ENCODE measurements around the gene POLR3B. TPM values are rescaled to one million over a fixed set of nuclear protein-coding genes. Genes with fewer than 3 reads are reported as not detected.

POLR3B gene
- polyA plus RNA-seq, 1 donor (not counting 4 experiments of a cell fraction or from before 2014, with no cell fraction given), result 13.9 TPM

- no peak for DNase-seq (ENCODE audit: low read depth, low spot score)
Measured at GRCh38 chr12:106522708-106523107, 165.2 kb downstream of the POLR3B start.

GRCh38 chr12:106527356-106527755 is 169.8 kb downstream of the POLR3B start:
- DNase-seq (ENCODE audit: low read depth, low spot score) (no peak), FAIRE-seq (no peak)
- Histone ChIP-seq H3K4me3 (ENCODE audit: control insufficient read depth in 2 of 3, extremely low read depth in 1 of 3, insufficient read depth in 2 of 3, low read depth in 1 of 3, low read length in 3 of 3) (no peak overlapping the region), H3K9me3 (ENCODE audit: control insufficient read depth, low read depth, low read length) (no peaks in the 10 kb centered on the region), H3K4me2 (ENCODE audit: control insufficient read depth, extremely low read depth, insufficient read depth, low read depth, low read length) (no peak overlapping the region), H3K4me1 (ENCODE audit: control insufficient read depth, extremely low read depth, insufficient read depth, low read length) (no peaks in the 10 kb centered on the region), H4K20me1 (ENCODE audit: control insufficient read depth, extremely low read depth, insufficient read depth, low read length) (no peaks in the 10 kb centered on the region), H3K27me3 (ENCODE audit: control insufficient read depth, extremely low read depth, insufficient read depth, low read length) (no peaks in the 10 kb centered on the region), H3K9ac (ENCODE audit: control insufficient read depth, extremely low read depth, insufficient read depth, low read length) (no peak overlapping the region), H2AFZ (ENCODE audit: control insufficient read depth, low read length) (no peak overlapping the region), H3K27ac (ENCODE audit: control insufficient read depth, insufficient read depth, low read length) (no peak overlapping the region), H3K36me3 (ENCODE audit: control insufficient read depth in 2 of 2, extremely low read depth in 1 of 2, insufficient read depth in 2 of 2, low read length in 2 of 2) (no peaks in the 10 kb centered on the region), H3K79me2 (ENCODE audit: control insufficient read depth, insufficient read depth, low read length) (no peaks in the 10 kb centered on the region), H3K9me1 (ENCODE audit: control insufficient read depth, extremely low read depth, insufficient read depth, low read length) (no peaks in the 10 kb centered on the region)
- TF ChIP-seq EZH2 (IDR thresholded peaks at IDR 0.05; ENCODE audit: low read length) (no peak), CTCF (optimal IDR thresholded peaks at IDR 0.05 in 1 of 3, IDR thresholded peaks at IDR 0.05 in 1 of 3, conservative IDR thresholded peaks at IDR 0.05 in 1 of 3; ENCODE audit: extremely low read depth in 1 of 3, insufficient read depth in 2 of 3, low read length in 3 of 3) (no peak)
- dilution Hi-C loops (cut with MboI; ENCODE audit: extremely low pct_ligation_motif_present, low sequenced_read_pairs), result no loop called here

More at GRCh38 chr12:106522708-106523107, 165.2 kb downstream of the POLR3B start:
- Histone ChIP-seq H3K27ac (ENCODE audit: control insufficient read depth, insufficient read depth, low read length) (no peak overlapping the region), H3K4me3 (ENCODE audit: control insufficient read depth in 2 of 3, extremely low read depth in 1 of 3, insufficient read depth in 2 of 3, low read depth in 1 of 3, low read length in 3 of 3) (no peak overlapping the region), H4K20me1 (ENCODE audit: control insufficient read depth, extremely low read depth, insufficient read depth, low read length) (no peaks in the 10 kb centered on the region), H2AFZ (ENCODE audit: control insufficient read depth, low read length) (no peak overlapping the region), H3K9me1 (ENCODE audit: control insufficient read depth, extremely low read depth, insufficient read depth, low read length) (no peaks in the 10 kb centered on the region), H3K27me3 (ENCODE audit: control insufficient read depth, extremely low read depth, insufficient read depth, low read length) (no peaks in the 10 kb centered on the region), H3K9ac (ENCODE audit: control insufficient read depth, extremely low read depth, insufficient read depth, low read length) (no peak overlapping the region), H3K4me1 (ENCODE audit: control insufficient read depth, extremely low read depth, insufficient read depth, low read length) (no peaks in the 10 kb centered on the region), H3K36me3 (ENCODE audit: control insufficient read depth in 2 of 2, extremely low read depth in 1 of 2, insufficient read depth in 2 of 2, low read length in 2 of 2) (no peaks in the 10 kb centered on the region), H3K9me3 (ENCODE audit: control insufficient read depth, low read depth, low read length) (no peaks in the 10 kb centered on the region), H3K79me2 (ENCODE audit: control insufficient read depth, insufficient read depth, low read length) (no peaks in the 10 kb centered on the region), H3K4me2 (ENCODE audit: control insufficient read depth, extremely low read depth, insufficient read depth, low read depth, low read length) (no peak overlapping the region)
- FAIRE-seq, result no peak
- dilution Hi-C loops (cut with MboI; ENCODE audit: extremely low pct_ligation_motif_present, low sequenced_read_pairs), result no loop called here
- no peak for TF ChIP-seq EZH2 (IDR thresholded peaks at IDR 0.05; ENCODE audit: low read length)

DNA sequence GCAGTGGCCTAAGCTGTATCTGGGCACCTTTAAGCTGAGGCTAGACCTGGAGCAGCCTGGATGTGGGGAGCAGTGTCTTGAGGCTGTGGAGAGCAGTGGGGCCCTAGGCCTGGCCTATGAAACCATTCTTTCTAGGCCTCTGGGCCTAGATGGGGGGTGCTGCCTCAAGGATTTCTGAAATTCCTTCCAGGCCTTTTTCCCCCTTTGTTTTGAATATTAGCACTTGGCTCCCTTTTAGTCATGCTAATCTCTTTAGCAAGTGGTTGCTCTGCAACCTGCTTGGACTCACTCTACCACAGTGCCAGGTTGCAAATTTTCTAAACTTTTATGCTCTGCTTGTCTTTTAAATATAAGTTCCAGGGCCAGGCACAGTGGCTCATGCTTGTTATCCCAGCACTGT is 183.7 kb downstream of the POLR3B start:
- no peak overlapping the region for H3K4me2 ChIP-seq (ENCODE audit: control insufficient read depth, extremely low read depth, insufficient read depth, low read depth, low read length)
- no peak for TF ChIP-seq EZH2 (IDR thresholded peaks at IDR 0.05; ENCODE audit: low read length)
- TF ChIP-seq CTCF (optimal IDR thresholded peaks at IDR 0.05 in 1 of 3, IDR thresholded peaks at IDR 0.05 in 1 of 3, conservative IDR thresholded peaks at IDR 0.05 in 1 of 3; ENCODE audit: extremely low read depth in 1 of 3, insufficient read depth in 2 of 3, low read length in 3 of 3), result no peak
- H3K9ac ChIP-seq (ENCODE audit: control insufficient read depth, extremely low read depth, insufficient read depth, low read length), result no peak overlapping the region
- H3K9me3 ChIP-seq (ENCODE audit: control insufficient read depth, low read depth, low read length), result no peaks in the 10 kb centered on the region
- no peaks in the 10 kb centered on the region for H3K9me1 ChIP-seq (ENCODE audit: control insufficient read depth, extremely low read depth, insufficient read depth, low read length)
- H3K36me3 ChIP-seq (ENCODE audit: control insufficient read depth in 2 of 2, extremely low read depth in 1 of 2, insufficient read depth in 2 of 2, low read length in 2 of 2), result no peaks in the 10 kb centered on the region
- no peaks in the 10 kb centered on the region for H3K4me1 ChIP-seq (ENCODE audit: control insufficient read depth, extremely low read depth, insufficient read depth, low read length)
- DNase-seq (ENCODE audit: low read depth, low spot score) (no peak), FAIRE-seq (no peak)
- no peak overlapping the region for H3K27ac ChIP-seq (ENCODE audit: control insufficient read depth, insufficient read depth, low read length)
- dilution Hi-C loops (cut with MboI; ENCODE audit: extremely low pct_ligation_motif_present, low sequenced_read_pairs), result no loop called here
- no peaks in the 10 kb centered on the region for H3K27me3 ChIP-seq (ENCODE audit: control insufficient read depth, extremely low read depth, insufficient read depth, low read length)
- H3K4me3 ChIP-seq (ENCODE audit: control insufficient read depth in 2 of 3, extremely low read depth in 1 of 3, insufficient read depth in 2 of 3, low read depth in 1 of 3, low read length in 3 of 3), result no peak overlapping the region
- H2AFZ ChIP-seq (ENCODE audit: control insufficient read depth, low read length), result no peak overlapping the region
- H4K20me1 ChIP-seq (ENCODE audit: control insufficient read depth, extremely low read depth, insufficient read depth, low read length), result no peaks in the 10 kb centered on the region
- H3K79me2 ChIP-seq (ENCODE audit: control insufficient read depth, insufficient read depth, low read length), result no peaks in the 10 kb centered on the region

Measured in keratinocyte (primary cell).